NCI-H2196 treated with DMSO at 0.1 percent for 48 hours (cell line): Measurements from ENCODE around the gene MTAP.
A peak's percentile ranks its signal among the peaks of the same experiment; 100 is the strongest.

Experiments
- DNase-seq: peaks from one replicate; lab custom pipeline; 2025; ENCODE audit not compliant: unreplicated experiment; lab: John Stamatoyannopoulos, UW

Gene MTAP

GRCh38 chr9:21802418-21803000, at the start of gene MTAP:
Gene MTAP (plus strand): TSS chr9:21802636. CDS start chr9:21802749, 113 bp downstream.
- peak; percentile 86 for DNase-seq

GRCh38 chr9:21753523-21753922, 48.9 kb upstream of the MTAP start:
- DNase-seq = no peak

GRCh38 chr9:21754741-21755140, 47.7 kb upstream of the MTAP start:
- DNase-seq = no peak

DNA sequence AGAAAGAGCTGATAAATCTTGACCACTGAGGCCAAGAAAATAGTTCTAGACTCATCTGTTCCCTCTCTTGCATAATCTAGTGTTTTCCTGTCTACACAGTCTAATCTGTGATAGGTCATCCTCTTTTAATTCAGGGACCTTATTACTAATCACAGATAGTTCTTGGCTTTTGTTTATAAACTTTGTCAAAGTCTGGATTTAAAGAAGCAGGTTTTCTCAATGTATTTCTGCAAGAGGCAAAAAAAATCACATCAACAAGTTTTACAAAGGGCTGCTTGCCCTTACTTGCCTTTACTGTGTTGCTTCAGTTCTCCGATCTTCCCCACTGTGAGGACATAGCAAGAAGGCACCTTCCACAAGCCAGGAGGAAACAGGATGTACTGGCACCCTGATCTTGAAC, 43.9 kb upstream of the MTAP start:
- no peak for DNase-seq

GRCh38 chr9:21761309-21761901, 41.0 kb upstream of the MTAP start:
- DNase-seq = no peak

DNA sequence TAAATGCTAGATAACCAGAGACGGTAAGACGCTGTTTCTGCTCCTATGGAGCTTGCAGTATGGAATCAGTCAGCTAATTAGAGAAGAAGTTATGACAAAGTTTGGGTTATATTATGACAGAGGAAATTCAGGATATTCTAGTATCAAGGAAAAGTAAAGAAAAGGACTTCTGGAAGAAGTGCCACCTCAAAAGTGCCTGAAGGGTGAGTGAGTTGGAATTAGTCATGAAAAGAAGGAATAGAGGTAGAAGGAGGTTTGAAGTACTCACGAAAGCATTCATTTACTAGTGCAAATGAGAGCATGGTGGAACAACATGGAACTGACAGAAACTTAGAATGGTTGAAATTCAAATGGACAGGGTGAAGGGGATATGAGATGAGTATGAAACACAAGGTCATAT, 40.4 kb upstream of the MTAP start:
- DNase-seq = no peak

GRCh38 chr9:21764846-21765245, 37.6 kb upstream of the MTAP start:
- DNase-seq = no peak

DNA sequence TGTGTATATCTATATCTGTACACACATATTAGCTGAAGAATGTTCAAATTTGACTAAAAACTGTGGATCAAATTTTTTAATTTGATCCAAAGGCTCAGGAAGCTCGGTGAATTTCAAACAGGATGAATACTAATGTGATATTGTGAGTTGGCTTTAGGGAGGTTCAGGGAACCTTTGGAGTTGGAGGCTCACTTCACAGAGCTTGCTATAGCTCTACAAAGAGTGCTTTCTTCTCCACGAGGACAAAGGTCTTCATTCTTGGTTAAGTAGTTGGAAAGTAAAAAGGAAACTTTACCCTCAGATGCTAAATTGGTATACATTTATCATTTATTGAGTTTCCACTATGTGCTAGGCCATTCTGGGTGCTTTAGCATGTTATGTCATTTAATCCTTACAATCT, 36.3 kb upstream of the MTAP start:
- no peak for DNase-seq

- DNase-seq = no peak
Measured at GRCh38 chr9:21770871-21771560, 31.4 kb upstream of the MTAP start.

- no peak for DNase-seq
Measured at GRCh38 chr9:21777701-21778100, 24.7 kb upstream of the MTAP start.

GRCh38 chr9:21778304-21778703, 24.1 kb upstream of the MTAP start:
- no peak for DNase-seq

DNA sequence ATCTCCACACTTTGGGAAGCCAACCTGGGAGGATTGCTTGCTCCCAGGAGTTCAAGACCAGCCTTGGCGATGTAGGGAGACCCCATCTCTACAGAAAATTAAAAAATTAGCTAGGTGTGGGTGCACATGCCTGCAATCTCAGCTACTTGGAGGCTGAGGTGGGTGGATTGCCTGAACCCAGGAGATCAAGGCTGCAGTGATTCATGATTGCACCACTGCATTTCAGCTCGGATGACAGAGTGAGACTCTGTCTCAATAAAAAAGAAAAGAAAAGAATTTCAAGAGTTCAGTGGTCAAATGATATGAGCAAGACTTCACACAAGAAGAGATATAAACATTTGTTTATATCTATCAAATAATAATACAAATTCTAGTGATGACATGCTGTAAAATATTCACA, 23.0 kb upstream of the MTAP start:
- no peak for DNase-seq

GRCh38 chr9:21781656-21782055, 20.8 kb upstream of the MTAP start:
- no peak for DNase-seq

DNA sequence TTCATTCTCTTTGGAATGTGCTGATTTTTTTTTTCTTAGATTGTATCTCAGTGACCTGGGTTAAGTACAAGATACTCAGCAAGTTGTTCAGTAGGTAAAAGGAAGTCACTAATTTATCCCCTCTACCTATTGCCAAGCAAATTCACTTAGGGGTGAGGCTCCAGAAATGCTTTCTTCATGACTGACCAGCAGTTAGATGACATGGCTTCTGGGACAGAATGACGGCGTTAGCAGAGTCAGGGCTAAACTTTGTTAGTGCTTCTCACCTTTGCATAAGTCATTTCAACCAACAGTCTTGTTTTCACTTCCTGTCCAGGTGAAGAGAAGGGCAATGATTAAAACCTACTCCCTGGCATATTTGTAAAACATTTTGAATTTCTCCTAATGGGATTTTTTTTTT, 20.2 kb upstream of the MTAP start:
- DNase-seq = no peak

DNA sequence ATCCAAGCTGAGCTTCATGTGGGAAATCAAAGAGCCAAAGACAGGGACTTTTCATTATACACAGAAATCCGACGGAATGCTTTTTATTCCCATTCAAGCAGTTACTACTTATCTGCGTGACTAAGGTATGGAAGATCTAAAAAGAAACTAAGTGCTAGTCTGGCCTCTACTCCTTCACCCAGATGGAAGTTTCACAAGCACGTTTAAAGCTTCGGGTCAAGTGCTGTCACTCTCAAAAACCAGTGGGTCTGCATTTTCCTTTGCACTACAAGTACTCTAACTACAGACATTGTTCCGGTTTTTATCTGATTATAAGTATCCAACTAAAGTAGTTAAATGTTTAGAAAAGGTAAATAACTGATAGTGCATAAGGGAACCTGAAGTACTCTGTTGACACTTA, 13.7 kb upstream of the MTAP start:
- DNase-seq = no peak

GRCh38 chr9:21789541-21790037, 12.8 kb upstream of the MTAP start:
- peak; percentile 77 for DNase-seq

DNA sequence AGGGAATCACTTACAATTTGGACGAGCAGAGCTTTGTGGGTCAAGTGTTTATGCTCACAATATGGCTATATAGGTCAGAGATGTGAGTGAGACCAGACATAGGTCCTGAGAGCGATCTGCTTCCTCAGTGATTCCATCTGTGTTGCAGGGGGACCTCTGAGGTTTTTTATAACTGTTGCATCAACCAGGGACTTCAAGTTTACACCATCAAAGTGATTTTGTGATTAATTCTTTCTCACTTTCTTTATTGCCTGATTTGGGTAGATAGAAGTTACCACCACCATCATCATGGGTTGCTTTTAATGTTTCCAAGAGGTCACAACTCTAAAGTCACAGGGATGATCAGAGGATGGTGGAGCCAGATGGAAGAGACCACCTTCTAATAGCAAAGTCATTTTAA, 7.0 kb upstream of the MTAP start:
- DNase-seq = no peak

GRCh38 chr9:21796768-21797167, 5.7 kb upstream of the MTAP start:
- no peak for DNase-seq

DNA sequence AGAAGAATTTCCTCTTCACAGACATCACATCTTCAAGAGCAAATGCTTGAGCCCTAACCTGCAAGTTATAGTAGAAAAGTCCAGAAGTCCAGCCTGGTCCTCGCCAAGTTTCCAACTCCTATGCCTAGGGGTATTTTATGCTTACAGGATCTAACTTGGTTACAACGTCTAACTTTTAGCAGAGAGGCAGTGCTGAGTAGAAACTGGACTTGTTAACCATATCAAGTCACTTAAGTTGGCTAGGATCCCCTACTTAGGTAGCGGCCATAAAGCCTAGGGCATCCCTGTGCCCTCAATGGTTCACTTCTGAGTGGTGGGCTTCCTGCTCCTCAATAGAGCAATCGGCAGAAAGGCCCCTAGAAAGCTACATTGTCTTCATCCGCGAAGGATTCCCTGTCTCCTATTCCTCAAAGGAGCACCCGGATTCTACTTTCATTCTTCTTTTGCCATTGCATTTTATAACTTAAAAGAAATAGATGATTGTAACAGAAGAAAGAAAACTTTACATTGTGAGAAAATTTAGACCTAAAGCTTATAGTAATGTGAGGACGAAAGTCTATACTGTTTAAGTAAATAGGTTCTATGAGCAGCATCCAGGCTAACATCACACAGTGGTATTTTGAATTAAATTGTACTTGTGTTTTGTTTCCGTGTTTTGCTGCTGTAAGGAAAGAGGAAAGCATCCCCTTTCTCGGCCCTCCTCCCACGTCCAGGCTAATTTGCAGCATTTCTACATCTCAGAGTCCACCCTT, 1.3 kb upstream of the MTAP start:
- no peak for DNase-seq

DNA sequence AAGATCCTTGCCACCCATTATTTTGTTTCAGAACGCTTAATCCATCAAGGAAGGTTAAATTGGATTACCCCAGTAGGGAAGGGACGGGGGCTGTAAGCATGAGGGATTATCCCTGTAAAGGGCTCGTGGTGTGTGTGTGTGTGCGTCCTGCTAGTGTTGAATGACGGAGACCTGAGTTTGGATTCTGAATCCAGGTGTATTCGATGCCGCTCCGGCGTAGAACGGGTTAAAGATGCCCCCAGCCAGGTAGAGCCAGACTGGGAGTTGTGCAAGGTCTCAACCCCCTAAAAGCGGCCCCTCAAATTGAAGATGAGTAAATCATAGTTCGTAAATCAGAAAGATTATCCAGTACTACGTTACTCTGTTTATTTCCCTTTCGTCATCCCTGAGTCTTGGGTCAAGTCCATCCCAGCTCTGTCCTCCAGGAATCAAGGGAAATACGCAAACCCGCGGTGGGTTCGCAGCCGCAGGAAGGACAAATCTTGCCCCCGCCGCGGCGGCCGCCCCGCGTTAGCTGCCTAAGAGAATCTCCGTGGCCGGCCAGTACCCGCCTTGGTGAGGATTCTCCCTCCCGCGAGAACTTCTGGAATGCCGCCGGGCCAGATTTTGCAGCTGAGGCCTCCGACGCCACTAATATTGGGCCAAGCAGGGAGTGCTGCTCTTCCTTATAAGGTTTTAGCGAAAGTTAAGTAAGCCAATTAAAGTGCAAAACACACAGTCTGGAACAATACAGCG, 586 bp upstream of the MTAP start:
- DNase-seq = peak; percentile 51

DNA sequence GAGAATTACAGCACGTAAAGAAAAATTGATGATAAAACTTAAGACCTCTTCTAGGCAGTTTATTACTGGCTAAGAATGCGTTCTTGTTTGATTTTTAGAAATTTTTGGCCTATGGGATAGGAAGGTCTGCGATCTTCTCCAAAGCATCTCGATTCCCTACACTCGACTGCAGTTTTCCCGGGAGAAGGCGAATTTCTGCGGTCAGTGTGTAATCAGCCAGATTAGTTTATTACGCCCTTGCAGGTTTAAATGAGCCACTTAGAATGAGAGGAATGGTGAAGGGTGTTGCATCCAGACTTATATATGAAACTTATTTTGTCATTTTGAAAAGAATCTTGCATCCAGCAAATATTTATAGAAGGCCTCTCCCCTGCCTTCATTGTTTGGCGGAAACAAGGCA, 1.2 kb downstream of the MTAP start:
- DNase-seq = no peak
